HG03139 (cell line): ENCODE measurements around the gene IFNAR1.

Experiments
- ATAC-seq: cut with Tn5 transposase; IDR thresholded peaks from one replicate; pipeline ENCODE4 v1.9.1; 2021; ENCODE audit not compliant: unreplicated experiment

The IFNAR1 gene

DNA sequence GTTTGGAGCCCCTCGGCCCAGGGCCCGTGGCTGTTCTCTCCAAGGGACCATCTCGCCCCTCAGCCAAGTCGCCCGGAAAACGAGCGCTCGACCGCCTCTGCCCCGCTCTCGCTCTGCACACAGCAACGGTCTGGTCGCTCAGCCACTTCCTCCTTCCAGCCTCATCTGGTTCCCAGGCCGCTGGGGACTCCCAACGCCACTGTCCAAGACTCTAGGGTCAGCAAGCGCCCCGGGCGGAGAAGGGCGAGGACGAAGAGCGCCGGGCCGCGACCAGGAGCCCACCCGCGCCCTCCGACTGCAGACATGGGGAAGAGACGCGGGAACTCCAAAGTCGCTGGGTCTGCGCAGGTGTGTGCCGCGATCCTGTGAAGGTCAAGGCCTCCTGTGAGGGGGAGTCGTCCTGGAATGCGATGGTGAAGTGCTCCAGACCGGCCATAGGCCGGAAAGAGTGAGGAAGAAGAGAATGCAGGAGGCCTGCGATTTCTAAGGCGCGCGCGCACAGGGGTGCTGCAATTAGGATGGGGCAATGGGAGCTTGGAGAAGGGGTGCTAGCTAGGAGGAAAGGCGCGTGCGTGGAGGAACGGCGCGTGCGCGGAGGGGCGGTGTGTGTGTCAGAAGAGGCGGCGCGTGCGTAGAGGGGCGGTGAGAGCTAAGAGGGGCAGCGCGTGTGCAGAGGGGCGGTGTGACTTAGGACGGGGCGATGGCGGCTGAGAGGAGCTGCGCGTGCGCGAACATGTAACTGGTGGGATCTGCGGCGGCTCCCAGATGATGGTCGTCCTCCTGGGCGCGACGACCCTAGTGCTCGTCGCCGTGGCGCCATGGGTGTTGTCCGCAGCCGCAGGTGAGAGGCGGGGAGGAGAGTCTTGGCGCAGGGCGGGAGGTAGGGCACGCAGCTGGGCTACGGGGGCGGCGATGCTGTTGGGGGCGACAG, at the start of gene IFNAR1:
Gene IFNAR1 (plus strand): TSS at position 680 of the 931 bp plus-strand sequence. CDS start 86 bp downstream, at position 766.
- peak; percentile 75 for ATAC-seq

DNA sequence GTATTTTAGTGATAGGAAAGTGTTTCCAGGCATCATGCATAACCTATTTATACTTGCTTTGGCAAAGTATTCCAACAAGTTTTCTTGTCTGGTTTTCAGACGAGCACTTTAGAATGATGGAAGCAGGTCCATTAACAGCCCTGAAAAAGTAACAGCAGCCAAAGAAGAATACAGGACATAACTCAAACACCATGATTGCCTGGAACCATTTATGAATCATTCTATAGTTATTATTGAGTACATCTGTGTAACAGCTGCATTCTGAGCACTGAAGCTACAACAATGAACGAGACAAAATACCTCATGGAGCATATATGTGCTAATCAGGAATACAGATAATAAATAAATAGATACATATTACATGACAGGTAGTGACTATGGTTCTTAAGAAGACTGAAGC, 46.0 kb upstream of the IFNAR1 start:
- ATAC-seq = no peak

DNA sequence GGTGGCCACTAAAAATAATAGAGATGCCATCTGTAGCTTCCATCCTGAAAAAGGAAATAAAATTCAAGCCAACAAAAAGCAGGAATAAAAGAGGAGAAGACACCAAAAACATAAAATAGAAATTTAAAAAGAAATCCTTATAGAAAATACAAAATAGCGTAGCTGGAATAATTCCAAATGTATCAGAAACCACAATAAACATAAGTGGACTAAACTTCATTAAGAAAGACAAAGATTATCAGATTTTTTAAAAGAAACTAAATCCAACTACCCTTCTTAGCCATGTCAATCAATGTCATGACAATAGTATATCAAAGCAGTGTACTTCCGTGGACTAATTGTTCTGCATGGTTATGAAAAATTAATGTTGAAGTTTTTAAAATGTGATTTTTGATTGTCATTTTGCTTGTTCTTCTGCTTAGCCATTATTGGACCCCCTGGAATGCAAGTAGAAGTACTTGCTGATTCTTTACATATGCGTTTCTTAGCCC, 45.4 kb upstream of the IFNAR1 start:
- ATAC-seq = no peak

DNA sequence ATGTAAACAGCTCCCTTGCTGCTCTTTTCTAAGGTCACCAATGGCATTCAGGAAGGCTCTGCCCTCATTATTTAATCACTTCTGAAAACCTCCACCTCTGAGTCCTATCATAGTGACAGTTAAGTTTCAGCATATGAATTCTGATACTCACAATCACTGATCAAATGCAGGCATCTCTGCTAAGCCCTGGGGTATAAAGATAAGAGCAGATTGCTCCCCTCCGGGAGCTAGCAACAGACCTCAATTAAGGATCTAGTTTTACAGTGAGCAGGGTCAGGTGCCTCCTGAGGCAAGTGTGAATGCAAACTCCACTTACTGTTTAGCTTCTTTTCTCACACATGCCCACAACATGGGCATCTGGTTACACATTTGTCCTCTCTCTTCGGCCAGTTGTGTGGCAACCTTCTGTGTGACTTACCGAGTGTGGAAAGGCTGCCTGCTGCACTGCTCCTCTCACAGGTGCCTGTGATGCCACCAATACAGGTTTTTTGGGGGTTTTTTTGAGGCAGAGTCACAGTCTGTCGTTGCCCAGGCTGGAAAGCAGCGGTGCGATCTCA, 43.6 kb upstream of the IFNAR1 start:
- no peak for ATAC-seq

DNA sequence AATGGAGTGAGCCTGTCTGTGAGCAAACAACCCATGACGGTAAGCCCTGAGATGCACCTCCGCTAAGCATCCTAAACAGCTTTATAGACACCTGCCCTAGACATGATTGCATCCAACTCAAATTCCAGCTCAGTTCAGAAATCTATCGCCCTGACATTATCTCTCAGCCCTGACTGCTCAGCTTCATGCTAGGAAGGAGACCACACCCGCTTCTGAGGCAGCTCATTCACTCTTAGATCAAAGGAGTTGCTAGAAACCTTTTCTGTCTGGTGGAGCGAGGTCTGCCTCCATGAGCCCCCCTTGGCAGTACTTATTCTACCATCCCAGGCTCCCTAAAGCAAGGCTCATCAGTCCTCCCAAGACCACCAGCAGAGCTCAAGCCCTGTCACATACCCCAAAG, 41.6 kb upstream of the IFNAR1 start:
- no peak for ATAC-seq

DNA sequence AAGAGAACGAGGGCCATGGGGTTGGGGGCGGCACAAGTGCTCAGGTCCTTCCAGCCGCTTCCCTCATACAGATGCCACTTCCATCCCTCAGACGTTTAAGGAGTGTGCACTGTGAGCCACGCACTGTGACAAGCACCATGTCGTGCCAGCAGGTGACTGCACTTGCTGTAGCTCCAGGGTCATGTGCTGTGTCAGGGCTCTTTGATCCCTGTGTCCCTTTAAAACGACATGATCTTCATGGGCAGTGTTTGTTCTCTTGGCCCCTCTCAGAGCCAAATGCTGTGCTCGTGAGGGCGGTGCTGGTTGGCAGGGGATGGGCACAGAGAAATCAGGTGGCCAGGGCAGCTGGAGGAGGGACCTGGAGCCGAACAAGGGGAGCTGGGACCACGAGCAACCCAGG, 38.7 kb upstream of the IFNAR1 start:
- no peak for ATAC-seq

DNA sequence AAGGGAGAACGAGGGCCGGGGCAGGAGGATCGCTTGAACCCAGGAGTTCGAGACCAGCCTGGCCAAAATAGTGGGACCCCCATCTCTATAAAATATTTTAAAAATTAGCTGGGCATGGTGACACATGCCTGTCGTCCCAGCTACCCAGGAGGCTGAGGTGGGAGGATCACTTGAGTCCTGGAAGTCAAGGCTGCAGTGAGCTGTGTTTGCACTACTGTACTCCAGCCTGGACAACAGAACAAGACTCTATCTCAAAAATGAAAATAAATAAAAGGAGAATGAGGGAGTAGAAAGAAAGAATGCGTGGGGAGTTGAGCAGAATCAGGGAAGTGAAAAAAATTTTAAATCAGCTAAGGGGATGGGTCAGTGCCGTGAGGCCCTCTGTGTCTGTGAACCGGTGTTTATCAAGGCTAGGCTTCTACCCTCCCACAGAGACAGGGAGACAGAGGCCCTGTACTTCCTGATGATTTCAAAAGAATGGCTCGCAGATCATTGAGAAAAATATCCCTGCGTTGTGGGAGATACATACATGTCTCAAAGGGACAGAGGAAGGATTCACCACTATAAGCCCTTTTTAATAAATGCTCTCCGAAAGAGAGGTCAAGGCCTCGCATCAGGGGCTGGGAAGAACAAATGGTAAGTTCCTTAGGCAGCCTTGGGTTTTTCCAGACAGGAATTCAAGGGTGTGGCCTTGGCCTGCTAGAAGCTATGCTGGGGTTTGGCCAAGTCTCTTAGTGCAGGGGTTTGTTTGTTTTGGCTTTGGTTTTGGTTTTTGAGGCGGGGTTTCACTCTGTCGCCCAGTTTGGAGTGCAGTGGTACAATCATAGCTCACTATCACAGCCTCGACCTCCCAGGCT, 37.9 kb upstream of the IFNAR1 start:
- ATAC-seq = no peak

DNA sequence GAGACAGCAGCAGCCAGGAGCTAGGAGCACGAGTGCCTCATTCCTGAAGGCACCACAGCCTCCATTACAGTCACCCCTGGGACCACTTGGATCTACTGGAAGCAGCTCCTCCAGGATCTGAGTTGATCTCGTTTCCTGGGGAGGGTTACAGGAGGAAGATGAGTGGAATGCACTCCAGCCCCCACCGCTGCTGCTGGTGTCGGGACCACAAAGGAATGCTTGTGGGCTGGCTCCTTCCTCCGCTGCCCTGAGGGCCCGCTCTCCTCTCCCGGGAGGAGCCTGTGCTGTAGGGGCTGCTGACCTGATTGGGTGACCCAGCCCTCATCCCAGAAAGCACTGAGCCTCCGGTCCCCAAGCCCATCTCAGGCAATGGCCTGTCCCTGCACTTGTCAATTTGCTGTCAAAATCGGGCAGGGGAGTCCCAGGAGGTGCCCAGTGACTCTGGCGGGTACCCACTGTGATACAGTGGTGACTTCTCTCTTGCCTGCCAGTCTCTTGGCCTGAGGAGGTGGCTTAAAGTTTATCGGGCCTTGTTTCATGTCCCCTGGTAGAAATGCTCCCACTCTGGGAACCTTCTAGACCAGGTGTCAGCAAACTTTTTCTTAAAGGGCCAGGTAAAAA, 35.5 kb upstream of the IFNAR1 start:
- no peak for ATAC-seq

DNA sequence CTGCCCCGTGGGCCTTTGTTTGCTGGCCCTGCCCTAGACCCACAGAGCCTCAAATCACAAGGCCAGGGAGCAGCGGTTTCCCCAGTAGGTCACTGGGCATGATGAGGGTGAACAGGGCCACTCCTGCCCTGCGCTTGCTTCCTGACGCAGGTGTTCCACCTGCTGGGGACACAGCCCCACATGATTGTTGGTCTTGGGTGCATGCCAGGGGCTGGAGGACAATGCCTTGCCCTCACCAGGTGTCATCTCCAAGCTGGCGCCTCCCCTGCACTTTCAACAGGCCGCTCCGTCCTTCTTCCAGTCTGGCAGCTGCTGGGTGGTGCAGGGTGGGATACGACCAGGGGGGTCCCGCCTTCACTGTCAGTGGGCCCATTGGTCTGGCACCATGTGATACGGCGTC, 34.3 kb upstream of the IFNAR1 start:
- ATAC-seq = no peak

DNA sequence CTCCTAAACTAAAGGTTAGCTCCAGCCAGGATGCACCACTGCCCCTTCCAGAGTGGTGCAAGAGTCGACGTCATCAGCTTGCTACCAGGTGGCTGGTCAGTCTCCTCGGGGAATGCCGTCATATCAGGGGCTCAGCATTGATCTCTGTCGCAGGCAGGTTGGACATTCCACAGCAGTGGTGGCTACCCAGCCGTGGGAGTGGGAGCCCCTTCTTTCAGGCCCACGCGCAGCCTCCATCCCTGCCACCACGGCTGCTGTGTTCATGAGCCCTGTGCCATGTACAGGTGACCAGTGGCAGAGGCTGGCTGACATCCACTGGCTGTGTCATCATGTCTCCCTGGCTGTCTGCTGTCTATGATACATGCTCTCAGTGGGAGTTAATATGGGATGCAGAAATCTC, 33.1 kb upstream of the IFNAR1 start:
- no peak for ATAC-seq

DNA sequence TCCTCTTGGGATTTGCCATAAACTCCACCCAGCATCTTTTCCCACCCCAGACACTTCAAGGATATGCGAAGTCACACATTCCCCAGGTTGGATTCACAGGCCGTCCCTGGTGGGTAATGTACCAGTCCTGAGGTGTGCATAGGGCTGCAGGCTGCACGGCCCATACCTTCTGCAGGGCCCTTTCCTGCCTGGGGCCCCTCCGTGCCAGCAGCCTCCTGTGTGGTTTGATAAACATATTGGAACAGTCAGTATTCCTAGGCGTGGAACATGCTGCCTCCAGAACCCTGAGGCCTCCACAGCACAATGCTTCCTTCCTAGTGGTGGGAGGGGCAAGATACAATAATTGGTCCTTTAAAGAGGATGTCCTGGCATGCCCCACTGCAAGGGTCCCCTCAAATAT, 32.0 kb upstream of the IFNAR1 start:
- no peak for ATAC-seq

DNA sequence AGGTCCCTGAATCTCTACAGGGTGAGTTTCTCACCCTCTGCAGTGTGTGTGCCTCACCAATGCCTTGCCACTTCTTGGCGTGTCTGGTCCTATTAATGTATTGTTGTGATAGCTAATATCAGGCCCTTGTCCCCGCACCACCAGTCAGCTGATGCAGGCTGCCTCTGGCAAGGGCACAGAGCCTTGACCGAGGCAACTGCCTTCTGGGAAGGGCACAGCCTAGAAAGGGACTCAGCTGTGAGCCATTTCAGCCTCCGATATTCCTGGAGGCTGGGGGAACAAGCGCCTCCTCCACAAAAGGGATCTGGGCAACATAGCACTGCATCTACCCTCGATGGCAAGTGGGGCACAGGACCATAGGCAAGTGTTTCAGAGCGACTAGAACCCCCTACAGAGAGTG, 31.6 kb upstream of the IFNAR1 start:
- no peak for ATAC-seq

DNA sequence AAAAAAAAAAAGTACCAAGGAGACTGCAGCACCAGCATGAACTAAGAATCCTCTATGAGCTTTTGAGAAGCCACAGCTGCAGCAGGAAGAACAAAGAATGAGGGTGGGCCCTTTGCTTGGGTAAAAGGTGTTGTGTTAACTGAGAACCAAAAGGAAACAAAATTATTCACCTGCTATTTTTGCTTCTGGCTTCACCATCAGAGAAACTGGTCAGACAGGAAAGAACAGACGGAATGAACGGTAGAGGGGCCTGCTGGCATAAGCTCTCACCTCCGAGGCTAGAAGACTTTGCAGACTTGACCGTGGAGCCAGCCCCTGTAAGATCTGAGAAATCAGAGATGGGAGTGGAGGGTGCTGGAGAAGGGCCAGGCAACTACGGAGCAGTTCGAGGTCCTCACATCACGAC, 31.0 kb upstream of the IFNAR1 start:
- no peak for ATAC-seq

DNA sequence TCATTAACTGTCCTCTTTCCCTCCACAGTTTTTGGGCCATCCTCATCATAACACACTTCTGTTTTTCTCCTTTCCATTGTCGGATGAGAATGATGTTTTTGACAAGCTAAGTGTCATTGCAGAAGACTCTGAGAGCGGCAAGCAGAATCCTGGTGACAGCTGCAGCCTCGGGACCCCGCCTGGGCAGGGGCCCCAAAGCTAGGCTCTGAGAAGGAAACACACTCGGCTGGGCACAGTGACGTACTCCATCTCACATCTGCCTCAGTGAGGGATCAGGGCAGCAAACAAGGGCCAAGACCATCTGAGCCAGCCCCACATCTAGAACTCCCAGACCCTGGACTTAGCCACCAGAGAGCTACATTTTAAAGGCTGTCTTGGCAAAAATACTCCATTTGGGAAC, 28.6 kb upstream of the IFNAR1 start:
- no peak for ATAC-seq

DNA sequence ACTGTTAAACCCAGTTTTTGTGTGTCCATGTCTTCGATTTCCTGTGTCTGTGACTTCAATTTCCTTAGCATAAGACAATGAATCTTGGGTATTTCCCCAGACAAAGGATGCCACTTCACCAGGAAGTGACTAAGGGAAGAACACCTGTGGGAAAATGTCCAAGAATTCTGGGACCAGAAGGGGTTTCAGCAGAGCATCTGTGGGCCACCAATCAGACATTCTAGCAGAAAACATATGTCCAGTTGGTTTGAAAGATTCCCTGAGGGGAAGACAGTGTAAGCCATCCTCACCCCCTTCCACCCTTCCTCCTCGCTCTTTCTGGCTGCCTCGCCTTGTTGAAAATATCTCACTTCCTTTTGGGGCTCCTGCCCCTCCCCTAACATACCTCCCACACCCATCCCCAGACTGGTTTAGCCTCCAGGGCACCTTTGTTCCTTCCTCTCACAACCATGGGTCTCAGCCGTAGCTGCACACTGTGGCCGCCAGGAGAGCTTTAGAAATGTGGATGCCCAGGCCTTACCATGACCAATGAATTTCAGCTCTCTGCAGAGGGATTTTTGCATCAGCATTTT, 25.5 kb upstream of the IFNAR1 start:
- peak; percentile 63 for ATAC-seq

DNA sequence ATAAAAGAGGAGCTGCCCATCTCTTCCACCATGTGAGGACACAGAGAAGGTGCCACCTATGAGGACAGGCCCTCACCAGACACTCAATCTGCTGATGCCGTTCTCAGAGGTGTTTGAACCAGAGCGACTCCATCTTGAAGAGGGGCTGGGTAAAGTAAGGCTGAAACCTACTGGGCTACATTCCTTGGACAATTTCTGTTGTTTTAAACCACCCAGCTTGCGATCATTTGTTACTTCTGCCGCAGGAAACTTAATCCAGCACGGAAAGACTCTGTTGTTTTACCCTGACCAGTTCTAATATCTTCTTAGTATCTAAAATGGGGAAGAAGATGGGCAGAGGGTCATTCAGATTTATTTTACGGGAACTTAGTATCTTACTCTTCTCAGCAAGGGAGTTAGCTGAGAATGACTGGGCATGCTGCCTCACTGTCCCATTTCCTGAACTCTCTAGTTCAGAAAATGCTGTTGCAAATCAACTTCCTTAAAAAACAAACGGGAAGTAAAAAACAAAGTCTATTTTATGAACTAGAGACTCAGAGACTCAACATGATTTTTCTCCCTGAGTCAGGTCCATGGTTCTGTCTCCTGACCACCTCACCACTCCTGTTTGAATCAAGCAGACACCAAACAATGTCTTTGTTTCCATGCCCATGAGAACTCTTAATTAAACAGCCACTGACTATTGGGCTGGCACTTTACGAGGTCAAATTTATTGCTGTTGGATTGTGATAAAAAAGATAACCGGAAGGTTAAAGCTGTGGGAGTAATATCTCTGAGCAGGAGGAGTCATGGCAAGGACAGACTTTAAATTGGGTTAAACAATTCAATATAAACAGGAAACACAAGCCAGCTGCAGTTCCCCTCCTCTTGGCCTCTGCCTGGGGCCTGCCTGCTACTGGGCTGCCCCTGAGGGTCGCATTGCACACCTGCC, 23.8 kb upstream of the IFNAR1 start:
- no peak for ATAC-seq

DNA sequence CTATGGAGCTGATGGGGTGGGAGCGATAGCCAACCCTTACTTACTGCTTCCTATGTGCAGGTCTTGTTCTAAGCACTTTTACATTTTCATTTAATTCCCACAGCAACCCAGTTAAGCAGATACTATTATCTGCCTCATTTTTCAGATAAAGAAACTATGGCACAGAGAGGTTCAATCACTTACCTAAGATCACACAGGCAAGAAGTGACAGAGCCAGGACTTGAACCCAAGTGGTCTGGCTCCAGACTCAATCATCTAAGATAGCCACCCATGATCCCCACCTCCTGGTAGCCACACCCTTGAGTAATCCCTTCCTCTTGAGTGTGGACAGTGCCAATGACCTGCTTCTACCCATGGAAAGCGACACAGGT, 23.2 kb upstream of the IFNAR1 start:
- ATAC-seq = no peak

DNA sequence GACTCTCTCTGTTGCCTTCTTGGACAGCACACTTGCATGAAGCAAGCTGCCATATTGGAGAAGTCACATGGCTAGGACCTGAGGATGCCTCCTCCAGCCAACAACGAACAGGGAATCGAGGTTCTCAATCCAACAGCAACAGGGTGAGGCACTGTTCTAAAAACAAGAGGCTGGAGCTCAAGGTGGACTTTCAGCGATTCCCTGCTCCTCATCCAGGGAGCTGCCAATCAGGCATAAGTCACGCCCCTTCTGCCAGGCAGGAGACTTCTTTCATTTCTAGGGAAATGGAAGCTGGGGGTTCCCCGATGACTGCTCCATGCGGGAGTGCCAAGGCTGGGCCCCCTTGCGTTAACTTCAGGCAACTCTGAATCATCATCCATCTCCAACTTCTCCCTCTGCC, 22.7 kb upstream of the IFNAR1 start:
- ATAC-seq = no peak

DNA sequence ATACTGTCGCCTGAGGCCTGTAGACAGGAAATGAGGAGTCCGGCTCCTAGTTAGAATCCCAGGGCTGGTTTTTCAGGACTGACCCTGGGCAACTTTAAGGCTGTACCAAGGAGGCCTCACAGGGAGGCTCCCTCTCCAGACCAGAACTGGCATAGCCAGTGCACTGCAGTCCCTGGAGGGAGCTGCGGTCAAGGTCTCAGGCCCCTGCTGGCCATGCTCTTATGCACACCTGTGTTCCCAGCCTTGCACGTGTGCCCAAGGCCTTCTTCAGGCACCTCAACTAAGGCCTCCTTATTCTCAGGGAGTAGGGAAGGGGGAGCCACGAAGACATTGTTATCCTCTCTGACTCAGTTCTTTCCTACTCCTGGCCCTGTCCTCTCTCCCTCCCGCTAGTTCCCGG, 22.0 kb upstream of the IFNAR1 start:
- no peak for ATAC-seq

DNA sequence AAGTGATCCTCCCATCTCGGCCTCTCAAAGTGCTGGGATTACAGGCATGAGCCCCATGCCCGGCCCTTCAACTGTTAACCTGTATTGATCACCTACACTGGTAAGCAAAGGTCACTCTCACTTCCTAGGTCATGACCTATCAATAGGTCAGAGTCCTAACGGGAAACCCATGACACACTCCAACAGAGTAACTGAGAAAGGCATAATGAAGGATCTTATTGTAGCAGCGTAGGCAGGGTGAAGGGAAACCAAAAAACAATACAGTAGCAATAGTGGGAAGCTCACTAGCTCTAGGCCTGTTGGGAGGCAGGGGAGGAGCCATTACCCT, 19.5 kb upstream of the IFNAR1 start:
- ATAC-seq = no peak
